ENCODE measurements around the gene PPP2R3B. TPM values are rescaled to one million over a fixed set of nuclear protein-coding genes. Genes with fewer than 3 reads are reported as not detected.

The PPP2R3B gene
- total and polyA plus RNA-seq, 2 of the 4 experiments (the other 2 are of a cell fraction): 13.2 to 13.3 TPM

DNA sequence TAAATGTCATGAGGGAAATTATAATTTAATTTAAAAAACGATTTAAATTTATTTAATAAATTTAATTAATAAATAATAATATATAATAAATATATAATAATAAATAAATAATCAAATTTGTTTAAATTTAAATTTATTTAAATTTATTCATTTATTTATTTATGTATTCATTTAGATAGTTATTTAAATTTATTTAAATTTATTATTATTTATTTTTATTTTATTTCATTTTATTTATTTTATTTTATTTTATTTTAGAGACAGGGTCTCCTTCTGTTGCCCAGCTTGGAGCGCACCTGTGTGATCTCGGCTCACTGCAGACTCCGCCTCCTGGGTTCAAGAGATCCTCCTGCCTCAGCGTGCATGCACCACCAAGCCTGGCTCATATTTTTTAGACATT lies 18.4 kb upstream of the PPP2R3B start:
- Histone ChIP-seq H4K8ac (ENCODE audit: low read depth in 2 of 2, low read length in 2 of 2) (no peak overlapping the region), H3K4me2 (ENCODE audit: low read depth, low read length) (no peak overlapping the region), H4K20me1 (ENCODE audit: insufficient read depth, low read length) (no peaks in the 10 kb centered on the region), H3K18ac (ENCODE audit: low read depth, low read length) (no peak overlapping the region), H3K4ac (ENCODE audit: low read depth, low read length) (no peak overlapping the region), H3K14ac (replicated peaks; ENCODE audit: low read depth, low read length) (no peak overlapping the region), H2BK20ac (ENCODE audit: low read depth, low read length) (no peak overlapping the region), H2AFZ (replicated peaks; ENCODE audit: low read length, poor library complexity) (no peak overlapping the region), H3K23ac (ENCODE audit: low read depth, low read length) (no peak overlapping the region), H3K36me3 (ENCODE audit: control insufficient read depth, insufficient read depth, low read length) (no peaks in the 10 kb centered on the region), H4K91ac (ENCODE audit: insufficient read depth, low read depth, low read length) (no peak overlapping the region), H3K79me1 (ENCODE audit: low read depth in 1 of 2, low read length in 2 of 2) (no peaks in the 10 kb centered on the region), H4K5ac (ENCODE audit: low read depth, low read length) (no peak overlapping the region), H2BK15ac (ENCODE audit: low read depth, low read length) (no peak overlapping the region), H3K27me3 (ENCODE audit: control insufficient read depth, insufficient read depth, low read length) (no peaks in the 10 kb centered on the region), H3K56ac (ENCODE audit: extremely low read depth, insufficient read depth, low read length) (no peak overlapping the region), H3K9me3 (ENCODE audit: control insufficient read depth, insufficient read depth, low read length) (no peaks in the 10 kb centered on the region; the same call in 1 of the 2 replicates), H3K9ac (ENCODE audit: low read depth, low read length) (no peak overlapping the region), H2AK9ac (replicated peaks; ENCODE audit: low read depth, low read length, poor library complexity) (no peak overlapping the region), H3K27ac (ENCODE audit: insufficient read depth, low read length) (no peak overlapping the region), H3K4me3 (ENCODE audit: insufficient read depth, low read depth, low read length) (no peak overlapping the region), H3K4me1 (ENCODE audit: control insufficient read depth, insufficient read depth, low read length) (no peaks in the 10 kb centered on the region), H2BK120ac (ENCODE audit: low read depth, low read length) (no peak overlapping the region), H2AK5ac (ENCODE audit: low read depth, low read length) (no peak overlapping the region), H3K9me1 (ENCODE audit: insufficient read depth, low read length) (no peaks in the 10 kb centered on the region), H2BK5ac (ENCODE audit: low read depth, low read length, poor library complexity, severe bottlenecking) (no peak overlapping the region)
- no TSS peak for BruUV-seq (replicated peaks)
- intact Hi-C loops (cut with micrococcal nuclease) (no loop called here), dilution Hi-C loops (cut with HindIII; ENCODE audit: low sequenced_read_pairs, unreplicated experiment) (no loop called here), in situ Hi-C loops (cut with MboI; ENCODE audit: low sequenced_read_pairs) (no loop called here)
- no CpG with 5 or more reads among the region's 5 CpGs for WGBS, 2 experiments (ENCODE audit: extremely low coverage in 2 of 2, insufficient read length in 1 of 2)
- CTCF ChIA-PET: no interaction called here
- POLR2A ChIA-PET (ENCODE audit: unreplicated experiment): no interaction called here
- DNase-seq (no peak), ATAC-seq (ENCODE audit: low read depth) (no peak)
- TF ChIP-seq, protein P1, sequence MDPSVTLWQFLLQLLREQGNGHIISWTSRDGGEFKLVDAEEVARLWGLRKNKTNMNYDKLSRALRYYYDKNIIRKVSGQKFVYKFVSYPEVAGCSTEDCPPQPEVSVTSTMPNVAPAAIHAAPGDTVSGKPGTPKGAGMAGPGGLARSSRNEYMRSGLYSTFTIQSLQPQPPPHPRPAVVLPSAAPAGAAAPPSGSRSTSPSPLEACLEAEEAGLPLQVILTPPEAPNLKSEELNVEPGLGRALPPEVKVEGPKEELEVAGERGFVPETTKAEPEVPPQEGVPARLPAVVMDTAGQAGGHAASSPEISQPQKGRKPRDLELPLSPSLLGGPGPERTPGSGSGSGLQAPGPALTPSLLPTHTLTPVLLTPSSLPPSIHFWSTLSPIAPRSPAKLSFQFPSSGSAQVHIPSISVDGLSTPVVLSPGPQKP (IDR thresholded peaks at IDR 0.05; ENCODE audit: borderline replicate concordance, low read depth, low read length): no peak
- no peak for TF ChIP-seq RAD21 (IDR thresholded peaks at IDR 0.05; ENCODE audit: low read length)
- TF ChIP-seq MAZ (IDR thresholded peaks at IDR 0.05; ENCODE audit: borderline replicate concordance, low read depth, low read length): no peak
- no peak for TF ChIP-seq POLR2A (IDR thresholded peaks at IDR 0.05; ENCODE audit: low read depth, low read length)
- TF ChIP-seq, protein P2, sequence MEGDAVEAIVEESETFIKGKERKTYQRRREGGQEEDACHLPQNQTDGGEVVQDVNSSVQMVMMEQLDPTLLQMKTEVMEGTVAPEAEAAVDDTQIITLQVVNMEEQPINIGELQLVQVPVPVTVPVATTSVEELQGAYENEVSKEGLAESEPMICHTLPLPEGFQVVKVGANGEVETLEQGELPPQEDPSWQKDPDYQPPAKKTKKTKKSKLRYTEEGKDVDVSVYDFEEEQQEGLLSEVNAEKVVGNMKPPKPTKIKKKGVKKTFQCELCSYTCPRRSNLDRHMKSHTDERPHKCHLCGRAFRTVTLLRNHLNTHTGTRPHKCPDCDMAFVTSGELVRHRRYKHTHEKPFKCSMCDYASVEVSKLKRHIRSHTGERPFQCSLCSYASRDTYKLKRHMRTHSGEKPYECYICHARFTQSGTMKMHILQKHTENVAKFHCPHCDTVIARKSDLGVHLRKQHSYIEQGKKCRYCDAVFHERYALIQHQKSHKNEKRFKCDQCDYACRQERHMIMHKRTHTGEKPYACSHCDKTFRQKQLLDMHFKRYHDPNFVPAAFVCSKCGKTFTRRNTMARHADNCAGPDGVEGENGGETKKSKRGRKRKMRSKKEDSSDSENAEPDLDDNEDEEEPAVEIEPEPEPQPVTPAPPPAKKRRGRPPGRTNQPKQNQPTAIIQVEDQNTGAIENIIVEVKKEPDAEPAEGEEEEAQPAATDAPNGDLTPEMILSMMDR (conservative IDR thresholded peaks at IDR 0.05; ENCODE audit: low read depth, low read length): no peak
- no peak for TF ChIP-seq MXI1 (IDR thresholded peaks at IDR 0.05; ENCODE audit: borderline replicate concordance, low read depth, low read length)
- no peak for TF ChIP-seq FOS (IDR thresholded peaks at IDR 0.05; ENCODE audit: low read depth, low read length)
- TF ChIP-seq CHD1 (IDR thresholded peaks at IDR 0.05; ENCODE audit: low read depth, low read length): no peak
- no peak for TF ChIP-seq CEBPB (IDR thresholded peaks at IDR 0.05; ENCODE audit: low read depth, low read length)
